ENCODE measurements around the gene NCOA3.
"Not testable (repeated sequence)": the region's sequence is repeated elsewhere in the genome, so short reads cannot be mapped to it uniquely, and the experiment has no call there.

Gene NCOA3

DNA sequence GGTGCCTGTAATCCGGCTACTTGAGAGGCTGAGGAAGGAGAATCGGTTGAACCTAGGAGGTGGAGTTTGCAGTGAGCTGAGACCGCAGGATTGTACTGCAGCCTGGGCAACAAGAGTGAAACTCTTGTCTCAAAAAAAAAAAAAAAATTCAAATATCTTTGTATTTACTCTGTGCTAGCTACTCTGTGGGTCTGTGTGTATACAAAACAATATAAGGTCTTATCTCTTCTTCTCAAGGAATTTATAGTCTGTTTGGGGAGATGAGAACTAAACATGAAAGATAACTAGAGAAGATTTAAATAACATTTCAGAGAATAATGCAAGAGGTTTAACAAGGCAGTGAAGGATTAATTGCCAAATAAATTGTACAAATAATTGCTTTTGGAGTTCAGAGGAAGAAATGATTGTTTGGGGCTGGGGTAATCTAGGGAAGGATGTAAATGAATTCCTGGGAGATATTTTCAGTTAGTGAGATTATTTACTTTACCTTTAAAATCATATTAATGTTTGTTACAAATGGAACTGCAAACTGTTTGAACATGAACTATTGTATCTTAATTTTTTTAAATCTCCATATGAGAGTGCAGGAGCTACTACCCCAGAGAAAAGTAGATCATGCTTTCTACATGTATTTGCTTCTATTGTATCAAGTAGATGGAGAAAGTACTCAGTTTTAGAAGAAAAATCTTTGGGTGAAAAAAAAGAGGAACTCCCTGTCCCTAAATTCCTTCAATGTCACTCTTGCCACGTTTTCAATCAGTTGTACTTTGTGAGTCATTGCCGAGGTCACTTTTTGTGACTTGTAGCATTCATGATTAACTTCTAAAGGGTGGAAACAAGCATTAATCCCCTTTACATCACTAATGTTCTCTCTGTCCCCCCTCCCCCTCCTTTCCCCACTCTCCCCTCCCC is 39.0 kb downstream of the NCOA3 start:
- no peak for DNase-seq

DNA sequence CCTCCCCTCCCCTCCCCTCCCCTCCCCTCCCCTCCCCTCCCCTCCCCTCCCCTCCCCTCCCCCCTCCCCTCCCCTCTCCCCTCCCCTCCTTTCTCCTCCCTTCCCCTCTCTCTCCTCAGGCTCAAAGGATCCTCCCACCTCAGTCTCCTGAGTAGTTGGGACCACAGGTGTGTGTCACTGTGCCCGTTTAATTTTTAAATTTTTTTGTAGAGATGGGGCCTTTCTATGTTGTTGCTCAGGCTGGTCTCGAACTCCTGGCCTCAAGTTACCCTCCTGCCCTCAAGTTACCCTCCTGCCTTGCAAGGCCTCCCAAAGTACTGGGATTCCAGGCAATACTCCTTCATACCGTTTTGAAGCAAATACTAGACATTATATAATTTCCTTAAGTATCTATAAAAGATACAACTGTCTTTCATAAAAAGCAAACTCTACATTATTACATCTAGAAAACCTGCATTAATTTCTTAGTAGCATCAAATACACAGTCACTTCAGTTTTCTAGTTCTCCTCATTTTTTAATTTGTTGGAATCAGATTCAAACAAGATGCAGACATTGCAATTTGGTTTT is 39.8 kb downstream of the NCOA3 start:
- DNase-seq = no peak

DNA sequence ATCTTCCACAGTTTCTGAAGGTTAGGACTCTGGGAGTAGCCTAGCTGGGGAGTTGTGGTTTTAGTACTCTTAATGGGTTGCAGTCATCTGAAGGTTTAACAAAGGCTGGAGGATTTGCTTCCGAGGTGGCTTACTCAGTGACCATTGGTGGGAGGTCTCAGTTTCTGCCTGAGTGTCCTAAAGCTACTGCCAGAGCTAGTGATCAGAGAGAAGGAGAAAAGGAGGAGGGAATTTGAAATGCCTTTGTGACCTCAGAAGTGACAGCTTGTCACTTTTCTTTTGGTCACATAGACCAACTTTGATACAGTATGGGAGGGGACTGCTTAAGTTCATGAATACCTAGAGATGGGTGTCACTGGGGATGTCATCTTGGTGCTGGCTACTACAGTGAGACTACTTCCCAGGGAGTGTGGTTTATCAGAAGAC is 41.3 kb downstream of the NCOA3 start:
- DNase-seq = no peak

DNA sequence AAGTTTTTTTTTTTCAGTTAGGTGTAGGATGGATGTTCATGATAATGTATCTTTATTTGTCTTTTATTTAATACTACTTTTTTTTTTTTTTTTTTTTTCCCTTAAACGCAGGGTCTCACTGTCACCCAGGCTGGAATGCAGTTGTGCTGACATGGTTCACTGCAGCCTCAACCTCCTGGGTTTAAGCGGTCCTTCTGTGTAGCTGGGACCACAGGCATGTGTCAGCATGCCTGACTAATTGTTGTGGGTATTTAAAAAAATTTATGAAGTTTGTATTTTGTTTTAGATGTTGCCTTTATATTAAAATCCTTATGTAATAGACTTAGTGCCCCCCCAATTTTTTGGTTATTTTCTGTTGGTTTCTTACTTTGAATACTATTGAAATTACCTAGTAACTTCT is 42.6 kb downstream of the NCOA3 start:
- no peak for DNase-seq

DNA sequence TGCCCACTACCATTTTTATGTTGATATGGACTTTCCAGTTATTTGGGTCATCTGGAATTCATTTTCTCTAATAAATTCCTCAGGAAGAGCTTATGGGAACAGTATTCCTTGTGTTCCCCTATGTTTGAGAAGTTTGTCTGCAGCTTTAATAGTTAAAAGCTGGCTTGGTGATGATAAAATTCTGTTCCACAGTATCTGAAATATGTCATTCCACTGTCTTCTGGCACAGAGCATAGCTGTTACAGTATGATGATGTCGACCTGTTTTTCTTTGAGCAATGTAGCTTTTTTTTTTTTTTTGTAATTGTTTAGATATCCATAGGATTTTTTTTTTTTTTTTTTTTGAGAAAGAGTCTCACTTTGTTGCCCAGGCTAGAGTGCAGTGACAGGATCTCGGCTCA is 43.2 kb downstream of the NCOA3 start:
- DNase-seq = no peak

DNA sequence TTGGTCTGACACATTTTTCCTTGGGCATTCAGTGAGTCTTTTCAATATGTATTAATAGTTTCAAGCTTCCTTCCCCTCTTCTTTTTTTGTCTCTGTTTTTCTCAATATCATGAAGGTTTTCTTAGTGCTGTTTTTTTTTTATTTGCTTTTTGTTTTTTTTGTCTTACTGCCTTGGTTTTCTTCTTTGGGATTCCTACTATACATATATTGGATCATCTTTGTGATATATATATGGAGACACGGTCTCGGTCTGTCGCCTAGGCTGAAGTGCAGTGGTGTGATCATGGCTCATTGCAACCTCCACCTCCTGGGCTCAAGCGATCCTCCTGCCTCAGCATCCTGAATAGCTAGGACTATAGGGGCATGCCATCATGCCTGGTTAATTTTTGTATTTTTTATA is 43.8 kb downstream of the NCOA3 start:
- DNase-seq = no peak

DNA sequence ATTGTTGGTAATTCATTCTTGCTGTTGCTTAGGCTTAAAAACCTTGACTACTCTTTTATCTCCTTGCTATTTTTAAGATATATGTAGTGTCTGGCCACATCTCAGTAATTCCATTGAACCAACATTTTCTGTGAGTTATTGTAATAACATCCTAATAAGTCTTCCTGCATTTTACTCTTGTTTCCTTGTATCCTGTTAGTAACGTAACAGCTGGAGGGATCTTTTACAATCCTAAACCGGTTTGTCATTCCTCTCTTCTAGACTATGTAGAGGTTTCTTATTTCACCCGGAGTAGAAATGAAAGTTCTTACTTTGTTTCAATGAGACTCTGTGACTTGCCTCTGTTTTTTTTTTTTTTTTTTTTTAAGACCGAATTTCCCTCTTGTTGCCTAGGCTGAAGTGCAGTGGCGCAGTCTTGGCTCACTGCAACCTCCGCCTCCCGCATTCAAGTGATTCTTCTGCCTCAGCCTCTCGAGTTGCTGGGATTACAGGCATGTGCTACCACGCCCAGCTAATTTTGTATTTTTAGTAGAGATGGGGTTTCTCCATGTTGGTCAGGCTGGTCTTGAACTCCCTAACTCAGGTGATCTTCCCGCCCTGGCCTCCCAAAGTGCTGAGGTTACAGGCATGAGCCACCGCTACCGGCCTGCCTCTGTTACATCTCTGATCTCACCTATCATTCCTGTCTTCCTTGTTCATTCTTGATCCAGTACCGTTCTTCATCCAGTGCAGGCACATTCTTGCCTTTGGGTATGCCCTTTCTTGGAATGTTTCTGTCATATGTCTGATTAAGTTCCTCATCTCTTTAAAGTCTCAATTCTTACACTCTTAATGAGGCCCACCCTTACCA is 44.7 kb downstream of the NCOA3 start:
- DNase-seq = no peak

DNA sequence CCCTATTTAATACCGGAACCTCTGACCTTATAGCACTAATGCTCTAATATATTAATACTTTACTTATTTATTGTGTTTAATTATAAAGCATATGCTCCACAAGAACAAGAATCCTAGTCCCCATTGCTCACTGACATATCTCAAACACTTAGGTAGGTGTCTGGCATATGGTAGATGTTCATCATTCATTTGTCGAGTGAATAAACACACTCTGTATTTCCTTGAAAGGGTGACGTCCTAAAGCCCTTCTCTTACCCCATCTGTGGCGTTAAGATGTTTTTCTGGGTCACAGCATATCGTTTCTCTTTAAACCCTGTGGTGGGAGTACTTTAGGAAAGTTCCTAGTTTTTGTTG is 45.3 kb downstream of the NCOA3 start:
- no peak for DNase-seq

DNA sequence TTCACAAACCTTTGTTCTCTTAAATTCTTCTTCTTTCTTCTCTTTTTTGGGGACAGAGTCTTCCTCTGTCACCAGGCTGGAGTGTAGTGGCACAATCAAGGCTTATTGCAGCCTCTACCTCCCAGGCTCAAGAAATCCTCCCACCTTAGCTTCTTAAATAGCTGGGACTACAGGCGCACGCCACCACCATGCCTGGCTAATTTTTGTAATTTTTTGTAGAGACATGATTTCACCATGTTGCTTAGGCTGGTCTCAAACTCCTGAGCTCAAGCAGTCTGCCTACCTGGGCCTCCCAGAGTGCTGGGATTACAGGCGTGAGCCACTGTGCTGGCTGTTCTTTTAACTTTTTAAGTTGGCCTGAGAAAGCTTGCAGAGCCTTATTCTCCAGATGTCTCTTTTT is 48.0 kb downstream of the NCOA3 start:
- DNase-seq = no peak

DNA sequence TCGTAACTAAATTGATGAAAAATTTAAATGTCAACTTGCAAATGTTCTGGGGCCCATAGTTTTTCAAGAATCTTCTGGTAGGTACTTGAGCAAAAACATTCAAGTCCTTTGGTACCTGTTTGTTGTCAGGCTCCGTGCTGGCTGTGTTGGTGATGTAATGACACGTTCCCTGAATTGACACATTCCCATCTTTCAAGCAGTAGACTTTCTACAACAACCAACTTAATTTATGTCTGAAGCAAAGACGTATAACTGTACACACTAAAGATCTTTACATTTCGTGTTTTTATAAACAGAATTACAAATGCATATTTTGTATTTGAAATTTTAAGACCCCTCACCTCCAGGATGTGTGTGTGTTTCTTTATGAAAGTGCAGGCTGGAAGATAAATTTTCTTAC is 49.5 kb downstream of the NCOA3 start:
- DNase-seq = no peak

DNA sequence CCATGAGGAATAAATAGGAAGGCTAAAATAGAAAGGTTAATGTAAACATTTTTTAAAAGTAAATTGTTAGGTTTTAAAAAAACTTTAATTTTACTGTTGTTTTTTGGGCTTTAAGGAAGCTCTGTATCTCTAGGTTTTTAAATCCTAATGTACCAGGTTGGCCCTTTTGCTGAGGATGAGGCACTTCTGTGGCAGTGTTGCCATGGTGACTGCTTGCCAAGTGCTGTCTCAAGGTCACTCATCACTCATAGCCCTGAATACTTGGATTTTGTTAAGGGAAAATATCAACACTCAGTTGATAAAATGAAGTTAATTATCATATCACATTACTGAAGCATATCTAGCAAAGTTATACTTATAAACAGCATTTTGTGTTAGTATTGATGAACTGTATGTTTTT is 50.2 kb downstream of the NCOA3 start:
- DNase-seq = no peak

DNA sequence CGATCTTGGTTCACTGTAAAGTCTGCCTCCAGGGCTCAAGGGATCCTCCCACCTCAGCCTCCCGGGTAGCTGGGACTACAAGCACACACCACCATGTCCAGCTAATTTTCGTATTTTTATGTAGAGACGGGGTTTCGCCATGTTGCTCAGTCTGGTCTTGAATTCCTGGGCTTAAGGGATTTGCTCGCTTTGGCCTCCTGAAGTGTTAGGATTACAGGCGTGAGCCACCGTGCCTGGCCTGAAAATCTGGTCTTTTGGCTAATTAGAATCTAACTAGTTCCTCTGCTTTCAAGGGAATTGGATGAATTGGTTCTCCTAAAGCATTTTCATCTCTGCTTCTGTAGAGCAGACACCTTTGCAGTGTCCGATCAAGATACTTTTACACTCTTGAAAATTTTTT is 51.3 kb downstream of the NCOA3 start:
- no peak for DNase-seq

DNA sequence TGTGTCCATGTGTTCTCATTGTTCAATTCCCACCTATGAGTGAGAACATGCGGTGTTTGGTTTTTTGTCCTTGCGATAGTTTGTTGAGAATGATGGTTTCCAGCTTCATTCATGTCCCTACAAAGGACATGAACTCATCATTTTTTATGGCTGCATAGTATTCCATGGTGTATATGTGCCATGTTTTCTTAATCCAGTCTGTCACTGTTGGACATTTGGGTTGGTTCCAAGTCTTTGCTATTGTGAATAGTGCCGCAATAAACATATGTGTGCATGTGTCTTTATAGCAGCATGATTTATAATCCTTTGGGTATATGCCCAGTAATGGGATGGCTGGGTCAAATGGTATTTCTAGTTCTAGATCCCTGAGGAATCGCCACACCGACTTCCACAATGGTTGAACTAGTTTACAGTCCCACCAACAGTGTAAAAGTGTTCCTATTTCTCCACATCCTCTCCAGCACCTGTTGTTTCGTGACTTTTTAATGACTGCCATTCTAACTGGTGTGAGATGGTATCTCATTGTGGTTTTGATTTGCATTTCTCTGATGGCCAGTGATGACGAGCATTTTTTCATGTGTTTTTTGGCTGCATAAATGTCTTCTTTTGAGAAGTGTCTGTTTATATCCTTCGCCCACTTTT is 52.0 kb downstream of the NCOA3 start:
- not testable (repeated sequence) for DNase-seq

DNA sequence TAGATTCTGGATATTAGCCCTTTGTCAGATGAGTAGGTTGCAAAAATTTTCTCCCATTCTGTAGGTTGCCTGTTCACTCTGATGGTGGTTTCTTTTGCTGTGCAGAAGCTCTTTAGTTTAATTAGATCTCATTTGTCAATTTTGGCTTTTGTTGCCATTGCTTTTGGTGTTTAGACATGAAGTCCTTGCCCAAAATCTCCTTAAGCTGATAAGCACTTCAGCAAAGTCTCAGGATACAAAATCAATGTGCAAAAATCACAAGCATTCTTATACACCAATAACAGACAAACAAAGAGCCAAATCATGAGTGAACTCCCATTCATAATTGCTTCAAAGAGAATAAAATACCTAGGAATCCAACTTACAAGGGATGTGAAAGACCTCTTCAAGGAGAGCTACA is 52.6 kb downstream of the NCOA3 start:
- DNase-seq = not testable (repeated sequence)

DNA sequence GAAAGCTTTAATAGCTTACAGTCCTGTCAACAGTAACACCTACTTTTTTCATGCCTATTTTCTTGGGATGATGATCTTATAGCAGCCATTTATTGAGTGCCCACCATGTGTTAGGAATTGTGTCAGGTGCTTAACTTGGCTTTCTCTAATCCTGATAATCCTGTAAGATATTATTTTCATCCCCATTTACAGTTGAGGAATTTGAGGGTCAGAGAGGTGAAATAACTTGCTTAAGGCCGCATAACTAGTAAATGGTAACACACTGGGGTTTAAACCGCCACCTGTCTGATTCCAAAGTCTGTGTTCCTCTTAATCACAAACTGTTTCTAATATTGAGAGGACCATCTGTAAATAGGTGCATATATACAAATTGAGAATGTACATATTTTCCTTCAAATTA is 55.5 kb downstream of the NCOA3 start:
- DNase-seq = no peak

DNA sequence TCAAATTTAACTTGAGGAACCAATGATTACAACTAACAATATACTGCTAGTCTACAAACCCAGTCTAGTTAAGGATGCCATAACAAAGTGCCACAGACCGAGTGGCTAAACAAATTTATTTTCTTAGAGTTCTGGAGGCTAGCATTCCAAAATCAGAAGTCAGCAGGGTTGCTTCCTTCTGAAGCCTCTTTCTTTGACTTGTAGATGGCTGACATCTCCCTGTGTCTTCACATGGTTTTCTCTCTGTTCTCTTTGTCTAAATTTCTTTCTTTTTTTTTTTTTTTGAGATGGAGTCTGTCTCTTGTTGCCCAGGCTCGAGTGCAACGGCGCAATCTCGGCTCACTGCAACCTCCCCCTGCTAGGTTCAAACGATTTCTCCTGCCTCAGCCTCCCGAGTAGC is 56.1 kb downstream of the NCOA3 start:
- DNase-seq = no peak

DNA sequence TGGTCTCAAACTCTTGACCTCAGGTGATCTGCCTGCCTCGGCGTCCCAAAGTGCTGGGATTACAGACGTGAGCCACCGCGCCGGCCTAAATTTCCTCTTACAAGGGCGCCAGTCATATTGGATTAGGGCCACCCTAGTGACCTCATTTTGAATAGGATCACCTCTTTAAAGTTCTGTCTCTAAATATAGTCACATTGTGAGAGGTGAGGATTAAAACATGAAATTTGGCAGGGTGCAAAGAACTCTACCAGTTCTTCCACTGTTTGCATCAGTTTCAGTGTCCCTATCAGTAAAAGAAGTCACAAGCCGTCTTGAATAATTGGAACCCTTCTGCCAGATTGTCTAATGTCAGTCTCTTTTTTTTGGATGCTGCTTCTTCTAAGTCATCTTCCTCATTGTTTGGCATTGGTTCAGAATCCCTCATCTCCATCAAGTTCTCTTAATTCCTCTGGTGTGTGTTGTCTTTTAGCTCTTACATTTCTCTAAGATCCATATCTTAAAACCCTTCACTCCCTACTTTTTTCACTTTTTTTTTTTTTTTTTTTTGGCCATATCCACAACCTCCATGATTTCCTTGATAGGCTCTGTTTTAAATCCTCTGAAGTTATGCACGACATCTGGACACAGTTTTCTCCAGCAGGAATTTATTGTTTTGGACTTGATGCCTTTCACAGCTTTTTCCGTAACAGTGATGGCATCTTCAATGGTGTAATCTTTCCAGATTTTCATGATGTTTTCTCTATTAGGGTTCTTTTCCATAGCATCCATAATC is 56.8 kb downstream of the NCOA3 start:
- DNase-seq = no peak

DNA sequence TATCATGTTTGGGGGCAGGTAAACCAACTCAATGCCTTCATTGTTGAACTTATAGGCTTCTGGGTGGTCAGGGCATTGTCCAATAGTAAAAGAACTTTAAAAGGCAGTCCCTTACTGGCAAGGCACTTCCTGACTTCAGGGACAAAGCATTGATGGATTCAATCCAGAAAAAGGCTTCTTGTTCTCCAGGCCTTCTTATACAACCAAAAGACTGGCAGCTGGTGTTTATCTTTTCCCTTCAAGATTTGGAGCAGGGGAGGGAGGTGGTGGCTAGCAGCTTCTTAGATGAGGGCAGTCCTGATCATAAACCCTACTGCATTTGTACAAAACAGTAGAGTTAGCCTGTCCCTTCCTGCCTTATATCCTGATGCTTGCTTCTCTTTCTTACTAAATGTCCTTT is 57.5 kb downstream of the NCOA3 start:
- no peak for DNase-seq

DNA sequence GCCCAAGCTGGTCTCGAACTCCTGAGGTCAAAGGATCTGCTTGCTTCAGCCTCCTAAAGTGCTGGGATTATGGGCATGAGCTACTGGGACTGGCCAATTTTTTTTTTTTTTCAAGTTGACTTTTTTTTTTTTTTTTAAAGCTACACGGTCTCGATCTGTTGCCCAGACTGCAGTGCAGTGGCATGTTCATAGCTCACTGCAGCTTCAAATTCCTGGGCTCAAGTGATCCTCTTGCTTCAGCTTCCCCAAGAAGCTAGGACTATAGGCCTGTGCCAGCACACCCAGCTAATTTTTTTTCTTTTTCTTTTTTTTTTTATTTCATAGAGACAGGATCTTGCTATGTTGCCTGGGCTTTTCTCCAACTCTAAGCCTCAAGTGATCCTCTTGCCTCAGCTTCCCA is 59.5 kb downstream of the NCOA3 start:
- DNase-seq = no peak

DNA sequence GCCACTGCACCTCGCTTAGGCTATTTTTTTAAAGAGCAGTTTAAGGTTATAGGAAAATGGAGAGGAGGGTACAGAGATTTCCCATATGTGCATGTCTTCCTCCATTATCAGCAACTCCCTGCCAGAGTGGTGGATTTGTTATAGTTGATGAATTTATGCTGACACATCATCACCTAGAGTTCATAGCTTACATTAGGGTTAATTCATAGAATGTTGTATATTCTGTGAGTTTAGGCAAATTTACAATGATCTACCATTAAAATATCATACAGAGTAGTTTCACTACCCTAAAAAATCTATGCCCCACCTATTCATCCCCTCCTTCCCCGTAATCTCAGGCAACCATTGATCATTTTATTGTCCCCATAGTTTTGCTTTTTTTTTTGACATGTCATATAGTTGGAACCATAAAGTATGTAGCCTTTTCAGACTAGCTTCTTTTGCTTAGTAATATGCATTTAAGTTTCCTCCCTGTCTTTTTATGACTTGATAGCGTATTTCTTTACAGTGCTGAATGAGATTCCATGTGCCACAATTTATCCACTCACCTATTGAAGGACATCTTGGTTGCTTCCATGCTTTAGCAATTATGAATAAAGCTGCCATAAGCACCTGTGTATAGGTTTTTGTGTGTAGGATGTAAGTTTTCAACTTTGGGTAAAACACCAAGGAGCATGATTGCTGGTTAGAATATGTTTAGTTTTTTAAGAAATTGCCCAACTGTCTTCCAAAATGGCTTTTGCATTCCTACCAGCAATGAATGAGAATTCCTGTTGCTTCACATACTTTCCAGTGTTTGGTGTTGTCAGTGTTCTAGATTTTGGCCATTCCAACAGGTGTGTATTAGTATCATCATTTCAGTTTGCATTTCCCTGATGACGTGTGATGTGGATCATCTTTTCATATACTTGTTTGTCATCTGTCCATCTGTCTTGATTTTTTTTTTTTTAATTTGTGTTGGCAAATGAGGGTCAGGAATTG is 60.2 kb downstream of the NCOA3 start:
- no peak for DNase-seq

DNA sequence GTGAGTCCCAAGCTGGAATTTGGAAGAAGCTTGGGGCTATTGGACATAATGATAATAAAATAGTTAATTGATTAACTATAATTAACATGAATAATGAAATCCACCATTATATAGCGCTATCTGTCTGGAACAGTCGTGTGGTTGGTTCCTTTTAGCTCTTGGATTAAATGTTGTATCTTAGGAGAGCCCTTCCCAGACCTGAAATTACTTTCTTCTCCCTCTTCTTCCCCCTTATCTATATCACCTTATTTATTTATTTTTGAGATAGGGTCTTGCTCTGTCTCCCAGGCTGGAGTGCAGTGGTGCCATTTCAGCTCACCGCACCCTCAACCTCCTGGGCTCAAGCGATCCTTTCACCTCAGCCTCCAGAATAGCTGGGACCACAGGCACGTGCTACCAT is 64.6 kb downstream of the NCOA3 start:
- no peak for DNase-seq
